DMS114 treated with DMSO at 0.1 percent for 48 hours (cell line): Measurements from ENCODE around the gene CALCOCO2.
A peak's percentile ranks its signal among the peaks of the same experiment; 100 is the strongest.
"Not testable (repeated sequence)": the region's sequence is repeated elsewhere in the genome, so short reads cannot be mapped to it uniquely, and the experiment has no call there.

Source experiments
- DNase-seq: peaks from one replicate; lab custom pipeline; 2025; ENCODE audit not compliant: unreplicated experiment; lab: John Stamatoyannopoulos, UW

The CALCOCO2 gene

GRCh38 chr17:48872409-48872808 lies 41.6 kb downstream of the CALCOCO2 start:
- DNase-seq = not testable (repeated sequence)

GRCh38 chr17:48873209-48873608 lies 42.4 kb downstream of the CALCOCO2 start:
- no peak for DNase-seq

GRCh38 chr17:48873696-48874443 lies 43.0 kb downstream of the CALCOCO2 start:
- DNase-seq = no peak

- DNase-seq = peak; percentile 69
Measured at GRCh38 chr17:48878920-48879898, 48.4 kb downstream of the CALCOCO2 start.

GRCh38 chr17:48882272-48882671 lies 51.4 kb downstream of the CALCOCO2 start:
- DNase-seq = no peak

- DNase-seq = no peak
Measured at GRCh38 chr17:48883171-48883570, 52.3 kb downstream of the CALCOCO2 start.

- no peak for DNase-seq
Measured at GRCh38 chr17:48890086-48890485, 59.3 kb downstream of the CALCOCO2 start.

- DNase-seq = no peak
Measured at GRCh38 chr17:48892940-48893645, 62.3 kb downstream of the CALCOCO2 start.

- DNase-seq = no peak
Measured at GRCh38 chr17:48893646-48894508, 63.0 kb downstream of the CALCOCO2 start.

- DNase-seq = no peak
Measured at GRCh38 chr17:48894886-48895285, 64.1 kb downstream of the CALCOCO2 start.

GRCh38 chr17:48901241-48901640 lies 70.4 kb downstream of the CALCOCO2 start:
- DNase-seq = no peak

GRCh38 chr17:48903401-48903800 lies 72.6 kb downstream of the CALCOCO2 start:
- no peak for DNase-seq

- no peak for DNase-seq
Measured at GRCh38 chr17:48904428-48904827, 73.6 kb downstream of the CALCOCO2 start.

GRCh38 chr17:48905987-48906515 lies 75.2 kb downstream of the CALCOCO2 start:
- DNase-seq = no peak

- peak; percentile 72 for DNase-seq
Measured at GRCh38 chr17:48907713-48908046, 76.8 kb downstream of the CALCOCO2 start.

GRCh38 chr17:48908047-48908843 lies 77.4 kb downstream of the CALCOCO2 start, which contains the start of gene UBE2Z:
Gene UBE2Z, plus strand, starts transcription at chr17:48908407. Its CDS starts 97 bp downstream, at chr17:48908504.
- DNase-seq = peak; percentile 86

GRCh38 chr17:48908853-48909394 lies 78.1 kb downstream of the CALCOCO2 start:
- DNase-seq = peak; percentile 76

- DNase-seq = no peak
Measured at GRCh38 chr17:48909783-48910182, 78.9 kb downstream of the CALCOCO2 start.

GRCh38 chr17:48910370-48910769 lies 79.5 kb downstream of the CALCOCO2 start:
- no peak for DNase-seq
